Measurements from ENCODE around the gene UNC13D. TPM values are rescaled to one million over a fixed set of nuclear protein-coding genes. Genes with fewer than 3 reads are reported as not detected.

The UNC13D gene
- total RNA-seq: 1 to 10 TPM; 5.9 to 10.0 (median 9.0) TPM

- peak within 1 kb of the TSS; percentile 71 to 73 (median 72) for H3K27ac ChIP-seq (replicated peaks in 1 of 4)
- intact Hi-C loops (cut with DNase I): no loop called here
- DNase-seq (ENCODE audit: extremely low spot score): no peak
- no peaks in the 10 kb centered on the region for H3K9me3 ChIP-seq
- H3K4me3 ChIP-seq: peak within 1 kb of the TSS; percentile 20 to 50 (median 30)
- H3K4me1 ChIP-seq: peaks cover 44 to 50% (median 47%) of the 10 kb centered on the region in 4 donors
- peaks cover 29 to 67% (median 38%) of the 10 kb centered on the region in 4 donors for H3K36me3 ChIP-seq
- H3K27me3 ChIP-seq: no peaks in the 10 kb centered on the region
- WGBS: 61% methylated on average over 13 of the region's 35 CpGs
- TF ChIP-seq POLR2A (IDR thresholded peaks at IDR 0.05; ENCODE audit: low read depth) (no peak), EP300 (IDR thresholded peaks at IDR 0.05) (no peak), POLR2AphosphoS5 (IDR thresholded peaks at IDR 0.05) (no peak), CTCF (IDR thresholded peaks at IDR 0.05) (no peak)
Measured at GRCh38 chr17:75843577-75844529, at the start of gene UNC13D. Gene UNC13D (minus strand): TSS chr17:75844404. CDS start chr17:75844337, 67 bp downstream.

- peaks cover 25 to 57% (median 52%) of the 10 kb centered on the region in 4 donors for H3K4me1 ChIP-seq
- H3K27ac ChIP-seq (replicated peaks in 1 of 4): peak overlapping the region in 3 of 4 donors; percentile 27 to 97 (median 89)
- H3K4me3 ChIP-seq: no peak overlapping the region
- 94% methylated on average over 18 of the region's 18 CpGs for WGBS
- no peaks in the 10 kb centered on the region for H3K9me3 ChIP-seq
- no peaks in the 10 kb centered on the region for H3K27me3 ChIP-seq
- intact Hi-C loops (cut with DNase I): loop anchor here (2.0 kb wide), 1 partner anchor 15 kb away; the partner anchor contains the start of gene TRIM47
- no peak for TF ChIP-seq CTCF (IDR thresholded peaks at IDR 0.05)
- DNase-seq (ENCODE audit: extremely low spot score): no peak
- peaks cover 15 to 49% (median 45%) of the 10 kb centered on the region in 4 donors for H3K36me3 ChIP-seq
Measured at GRCh38 chr17:75893305-75894048, 49.3 kb upstream of the UNC13D start.

GRCh38 chr17:75892556-75893224 is 48.5 kb upstream of the UNC13D start:
- H3K27ac ChIP-seq (replicated peaks in 1 of 4): peak overlapping the region in 1 of 4 donors; percentile 15

More at GRCh38 chr17:75892556-75893224, 48.5 kb upstream of the UNC13D start:
- no peaks in the 10 kb centered on the region for H3K27me3 ChIP-seq
- intact Hi-C loops (cut with DNase I): no loop called here
- no peak for TF ChIP-seq POLR2A (IDR thresholded peaks at IDR 0.05; ENCODE audit: low read depth)
- no peak for TF ChIP-seq CTCF (IDR thresholded peaks at IDR 0.05)
- no peak for TF ChIP-seq EP300 (IDR thresholded peaks at IDR 0.05)
- no peak for TF ChIP-seq POLR2AphosphoS5 (IDR thresholded peaks at IDR 0.05)
- WGBS: 88% methylated on average over 8 of the region's 16 CpGs
- no peak for DNase-seq (ENCODE audit: extremely low spot score)
- H3K4me3 ChIP-seq: no peak overlapping the region
- H3K9me3 ChIP-seq: no peaks in the 10 kb centered on the region
- H3K4me1 ChIP-seq: peaks cover 25 to 52% (median 49%) of the 10 kb centered on the region in 4 donors
- H3K36me3 ChIP-seq: peaks cover 12 to 51% (median 42%) of the 10 kb centered on the region in 4 donors

Measured in esophagus muscularis mucosa (tissue), 4 donors.